CD4-positive, alpha-beta memory T cell (primary cell): Measurements from ENCODE around the gene RPS6KA5. TPM values are rescaled to one million over a fixed set of nuclear protein-coding genes. Genes with fewer than 3 reads are reported as not detected.
"Not testable (repeated sequence)": the region's sequence is repeated elsewhere in the genome, so short reads cannot be mapped to it uniquely, and the experiment has no call there.

Source experiments
- CTCF ChIA-PET: fragments of 350-600 bp; sonication (Branson Sonifier 250); formaldehyde crosslinking; loops from one replicate; lab custom pipeline; 2021; ENCODE audit warnings: inconsistent platforms; ENCODE audit not compliant: partially characterized antibody; lab: Charles Lee
- POLR2A ChIA-PET: fragments of 350-600 bp; sonication (Branson Sonifier 250); formaldehyde crosslinking; loops from one replicate; lab custom pipeline; 2021; ENCODE audit not compliant: partially characterized antibody; lab: Charles Lee
- DNase-seq, 5 donors: peaks; one replicate each; pipeline versions ENCODE4 v3.0.0 to v3.0.0-alpha.2; 2020 to 2022; ENCODE audit warnings: mixed read lengths in 1 of 5
- H3K27ac ChIP-seq: one replicate; pipeline ENCODE4 v1.7.0; 2013; ENCODE audit warnings: low read depth, low read length
- H3K27me3 ChIP-seq: 2 replicates; pipeline ENCODE4 v1.7.0; 2013; ENCODE audit warnings: mild to moderate bottlenecking, low read length, moderate library complexity; ENCODE audit not compliant: insufficient read depth
- H3K36me3 ChIP-seq: 2 replicates; pipeline ENCODE4 v1.7.0; 2013; ENCODE audit warnings: mild to moderate bottlenecking, low read length, moderate library complexity; ENCODE audit not compliant: insufficient read depth
- H3K4me1 ChIP-seq: 2 replicates; pipeline ENCODE4 v1.7.0; 2013; ENCODE audit warnings: mild to moderate bottlenecking, low read length, moderate library complexity; ENCODE audit not compliant: insufficient read depth
- H3K4me3 ChIP-seq, 2 donors: one replicate each; pipeline ENCODE4 v1.7.0; 2013; ENCODE audit warnings: low read length in 2 of 2, mild to moderate bottlenecking in 1 of 2
- H3K9me3 ChIP-seq, 2 donors: one replicate each; pipeline ENCODE4 v1.7.0; 2013; ENCODE audit warnings: low read length in 2 of 2, control low read depth in 1 of 2; ENCODE audit not compliant: control insufficient read depth in 1 of 2
- H3K27ac Mint-ChIP-seq, 7 donors: one replicate each; pipeline ENCODE4 v1.8.0; 2020 to 2021; ENCODE audit warnings: mixed read lengths in 7 of 7, mild to moderate bottlenecking in 6 of 7, inconsistent platforms in 3 of 7, moderate library complexity in 3 of 7
- H3K27me3 Mint-ChIP-seq, 2 donors: one replicate each; pipeline ENCODE4 v1.8.0; 2020 to 2021; ENCODE audit warnings: mixed read lengths in 2 of 2
- H3K36me3 Mint-ChIP-seq, 2 donors: one replicate each; pipeline ENCODE4 v1.8.0; 2020 to 2021; ENCODE audit warnings: mixed read lengths in 2 of 2, inconsistent platforms in 1 of 2, mild to moderate bottlenecking in 1 of 2
- H3K4me1 Mint-ChIP-seq, 4 donors: one replicate each; pipeline ENCODE4 v1.8.0; 2020 to 2021; ENCODE audit warnings: mixed read lengths in 4 of 4, mild to moderate bottlenecking in 1 of 4
- H3K4me3 Mint-ChIP-seq, 8 donors: one replicate each; pipeline ENCODE4 v1.8.0; 2020 to 2021; ENCODE audit warnings: mixed read lengths in 8 of 8, mild to moderate bottlenecking in 7 of 8, moderate library complexity in 6 of 8, inconsistent platforms in 3 of 8
- H3K9me3 Mint-ChIP-seq, 8 donors: one replicate each; pipeline ENCODE4 v1.8.0; 2020 to 2021; ENCODE audit warnings: mixed read lengths in 8 of 8, mild to moderate bottlenecking in 5 of 8, inconsistent platforms in 3 of 8, moderate library complexity in 1 of 8
- intact Hi-C: fragments of 100-400 bp; cut with micrococcal nuclease; formaldehyde crosslinking; loops from one replicate; pipeline ENCODE4 v1.15.1; 2023
- polyA plus RNA-seq, 2 donors: library from polyadenylated mRNA; unstranded; fragments of 300-500 nt; fragmentation: Illumina TruSeq; gene quantifications; one replicate each; pipeline ENCODE4 v1.2.3, GENCODE V29; 2021
- total RNA-seq, 2 experiments: library from RNA; stranded (reverse); gene quantifications; one replicate each; pipeline ENCODE4 v1.2.3, GENCODE V29; 2021

The RPS6KA5 gene
- total and polyA plus RNA-seq, 4 experiments from 2014 or later = 28.8 to 44.7 (median 36.3) TPM

DNA sequence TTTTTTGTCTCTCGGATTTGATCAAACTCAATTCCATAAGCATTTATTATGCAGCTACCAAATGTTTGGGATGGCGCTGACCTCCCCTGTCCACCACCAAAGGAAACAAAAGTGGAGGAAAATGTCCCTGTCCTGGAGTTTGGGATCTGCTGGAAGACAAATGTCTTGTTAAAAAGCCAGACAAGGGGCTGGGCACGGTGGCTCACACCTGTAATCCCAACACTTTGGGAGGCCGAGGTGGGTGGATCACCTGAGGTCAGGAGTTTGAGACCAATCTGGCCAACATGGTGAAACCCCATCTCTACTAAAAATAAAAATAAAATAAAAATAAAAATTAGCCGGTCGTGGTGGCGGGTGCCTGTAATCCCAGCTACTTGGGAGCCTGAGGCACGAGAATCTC is 221.9 kb downstream of the RPS6KA5 start:
- H3K27ac Mint-ChIP-seq, CTCF ChIA-PET, intact Hi-C loops: not testable (repeated sequence)

DNA sequence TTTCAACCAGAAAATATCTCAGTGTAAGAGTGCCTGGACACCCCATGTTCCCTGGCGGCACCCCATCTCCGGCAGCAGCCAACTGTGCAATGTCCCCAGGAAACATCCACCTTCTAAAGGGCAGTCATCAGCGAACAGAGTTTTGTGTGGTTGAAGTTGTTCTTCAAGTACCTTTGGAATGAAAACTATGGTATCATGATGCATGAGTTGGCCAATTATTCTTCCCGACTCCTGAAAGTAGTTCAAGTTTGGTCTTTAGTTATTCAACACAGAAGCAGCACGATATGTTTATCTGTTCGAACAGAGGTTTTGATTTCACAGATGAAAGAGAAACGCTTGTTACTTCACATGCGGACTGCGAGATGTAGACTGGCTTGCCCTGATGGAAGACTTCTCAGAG is 223.1 kb downstream of the RPS6KA5 start:
- DNase-seq = no peak
- Histone ChIP-seq H3K4me3 (no peak overlapping the region), H3K27me3 (no peaks in the 10 kb centered on the region), H3K27ac (no peak overlapping the region), H3K4me1 (peaks cover 10% of the 10 kb centered on the region), H3K36me3 (no peaks in the 10 kb centered on the region), H3K9me3 (no peaks in the 10 kb centered on the region)
- Mint-ChIP-seq H3K36me3 (no peaks in the 10 kb centered on the region), H3K4me3 (no peak overlapping the region), H3K4me1 (peaks cover 5 to 24% (median 14%) of the 10 kb centered on the region in 4 donors), H3K27ac (no peak overlapping the region), H3K9me3 (no peaks in the 10 kb centered on the region), H3K27me3 (peaks cover 0 to 2% of the 10 kb centered on the region in 2 donors)
- intact Hi-C loops = no loop called here
- ChIA-PET POLR2A (no interaction called here), CTCF (no interaction called here)

More for the DNA sequence above, 221.9 kb downstream of the RPS6KA5 start:
- H3K27me3 Mint-ChIP-seq, H3K27me3 ChIP-seq, H3K9me3 ChIP-seq, POLR2A ChIA-PET, H3K4me3 ChIP-seq, H3K9me3 Mint-ChIP-seq, DNase-seq, H3K4me3 Mint-ChIP-seq, H3K36me3 Mint-ChIP-seq, H3K27ac ChIP-seq, H3K36me3 ChIP-seq: not testable (repeated sequence)
- peaks cover 9 to 26% (median 19%) of the 10 kb centered on the region in 4 donors for H3K4me1 Mint-ChIP-seq
- H3K4me1 ChIP-seq = peaks cover 14% of the 10 kb centered on the region

DNA sequence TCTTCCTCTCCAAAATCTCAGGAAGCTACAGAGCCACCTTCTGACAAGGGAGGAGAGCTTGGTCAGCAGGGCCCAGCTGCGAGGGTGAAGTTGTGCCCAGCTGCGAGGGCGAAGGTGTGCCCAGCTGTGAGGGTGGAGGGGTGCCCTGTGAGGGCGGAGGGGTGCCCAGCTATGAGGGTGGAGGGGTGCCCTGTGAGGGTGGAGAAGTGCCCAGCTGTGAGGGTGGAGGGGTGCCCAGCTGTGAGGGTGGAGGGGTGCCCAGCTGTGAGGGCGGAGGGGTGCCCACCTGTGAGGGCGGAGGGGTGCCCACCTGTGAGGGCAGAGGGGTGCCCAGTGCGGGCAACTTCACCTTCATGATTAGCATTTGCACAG is 223.8 kb downstream of the RPS6KA5 start:
- peak overlapping the region in 1 of 8 donors; percentile 25 for H3K4me3 Mint-ChIP-seq
- DNase-seq = no peak
- peaks cover 10% of the 10 kb centered on the region for H3K4me1 ChIP-seq
- no peak overlapping the region for H3K4me3 ChIP-seq
- no peaks in the 10 kb centered on the region for H3K36me3 Mint-ChIP-seq
- no peak overlapping the region for H3K27ac ChIP-seq
- H3K27ac Mint-ChIP-seq = peak overlapping the region in 1 of 7 donors; percentile 19
- ChIA-PET POLR2A (interaction anchor here (1.0 kb wide), 1 partner anchor 16 kb away, joined by 3 read pairs; no protein-coding TSS in a partner anchor), CTCF (interaction anchor here (1.1 kb wide), 1 partner anchor 78 kb away, joined by 3 read pairs; no protein-coding TSS in a partner anchor)
- H3K36me3 ChIP-seq = no peaks in the 10 kb centered on the region
- peaks cover 0 to 2% of the 10 kb centered on the region in 2 donors for H3K27me3 Mint-ChIP-seq
- no peaks in the 10 kb centered on the region for H3K9me3 Mint-ChIP-seq
- peaks cover 5 to 27% (median 14%) of the 10 kb centered on the region in 4 donors for H3K4me1 Mint-ChIP-seq
- intact Hi-C loops = no loop called here
- H3K27me3 ChIP-seq = no peaks in the 10 kb centered on the region
- H3K9me3 ChIP-seq = no peaks in the 10 kb centered on the region

DNA sequence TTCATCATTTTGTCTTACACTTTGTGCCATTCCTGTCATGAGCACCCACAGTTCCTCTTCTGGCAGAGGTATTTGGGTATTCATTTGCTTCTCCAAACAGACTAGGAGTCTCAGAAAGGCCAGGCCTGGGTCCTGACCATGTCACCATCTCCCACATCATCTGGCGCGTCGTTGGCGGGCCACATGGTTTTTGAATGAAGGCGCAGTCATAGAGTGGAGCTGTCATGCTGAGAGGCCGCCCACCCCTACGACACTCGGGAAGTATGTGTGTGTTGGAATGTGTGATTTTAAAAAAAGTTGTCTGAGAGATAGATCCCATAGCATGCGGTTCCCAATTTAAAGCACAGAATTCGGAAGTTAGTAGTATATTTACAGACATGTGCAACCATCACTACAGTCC is 228.6 kb downstream of the RPS6KA5 start:
- CTCF ChIA-PET = no interaction called here
- intact Hi-C loops = no loop called here
- no peak overlapping the region for H3K27ac Mint-ChIP-seq

DNA sequence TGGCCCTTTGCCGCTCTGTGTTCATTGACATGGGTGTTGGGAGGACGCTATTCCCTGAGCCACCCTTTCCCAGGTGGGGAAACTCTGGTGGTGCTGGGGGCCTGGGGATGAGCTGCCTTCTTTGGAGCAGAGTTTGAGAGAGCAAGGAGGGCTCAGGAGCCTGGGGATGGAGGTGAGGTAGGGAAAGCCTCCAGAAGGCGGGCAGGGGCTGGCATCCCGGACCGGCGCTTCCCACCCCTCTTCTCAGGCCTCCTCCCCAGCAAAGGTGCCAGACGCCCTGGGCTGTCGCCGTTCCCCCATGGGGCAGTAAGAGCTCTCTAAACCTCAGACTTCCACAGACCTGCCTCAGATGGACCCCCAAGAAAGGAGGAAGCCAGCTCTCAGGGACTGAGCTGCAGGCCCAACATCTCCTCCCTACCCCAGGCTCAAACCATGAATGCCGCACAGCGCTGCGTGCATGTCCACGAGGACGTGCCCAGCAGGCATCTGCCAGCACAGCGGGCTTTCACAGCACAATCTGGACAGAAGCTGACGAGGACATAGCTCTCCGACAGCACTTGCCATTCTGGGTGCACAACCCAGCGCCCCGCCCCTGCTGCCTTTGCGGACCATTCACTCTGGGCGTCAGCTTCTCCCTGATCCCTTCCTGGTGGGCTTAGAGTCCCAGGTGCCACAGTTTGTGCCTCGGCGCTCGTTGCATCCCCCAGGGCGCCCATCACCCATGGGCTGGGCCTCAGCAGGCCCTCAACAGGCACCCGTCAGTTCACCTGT is 229.3 kb downstream of the RPS6KA5 start:
- Histone ChIP-seq H3K36me3 (no peaks in the 10 kb centered on the region), H3K9me3 (no peaks in the 10 kb centered on the region), H3K4me1 (peaks cover 23% of the 10 kb centered on the region), H3K4me3 (no peak overlapping the region), H3K27ac (no peak overlapping the region), H3K27me3 (no peaks in the 10 kb centered on the region)
- no peak overlapping the region for H3K27ac Mint-ChIP-seq
- DNase-seq = no peak
- no peak overlapping the region for H3K4me3 Mint-ChIP-seq
- H3K36me3 Mint-ChIP-seq = no peaks in the 10 kb centered on the region
- no peaks in the 10 kb centered on the region for H3K9me3 Mint-ChIP-seq
- ChIA-PET POLR2A (no interaction called here), CTCF (interaction anchor here (1.1 kb wide), 1 partner anchor 71 kb away, joined by 3 read pairs; no protein-coding TSS in a partner anchor)
- H3K4me1 Mint-ChIP-seq = peaks cover 11 to 46% (median 24%) of the 10 kb centered on the region in 4 donors
- intact Hi-C loops = no loop called here
- peaks cover 0 to 2% of the 10 kb centered on the region in 2 donors for H3K27me3 Mint-ChIP-seq

More for the DNA sequence above, 228.6 kb downstream of the RPS6KA5 start:
- Mint-ChIP-seq H3K27me3 (peaks cover 0 to 2% of the 10 kb centered on the region in 2 donors), H3K4me3 (no peak overlapping the region), H3K4me1 (peaks cover 13 to 51% (median 28%) of the 10 kb centered on the region in 4 donors), H3K36me3 (no peaks in the 10 kb centered on the region), H3K9me3 (no peaks in the 10 kb centered on the region)
- no peaks in the 10 kb centered on the region for H3K27me3 ChIP-seq
- no peaks in the 10 kb centered on the region for H3K9me3 ChIP-seq
- POLR2A ChIA-PET = no interaction called here
- no peak for DNase-seq
- H3K36me3 ChIP-seq = no peaks in the 10 kb centered on the region
- no peak overlapping the region for H3K4me3 ChIP-seq
- no peak overlapping the region for H3K27ac ChIP-seq
- peaks cover 30% of the 10 kb centered on the region for H3K4me1 ChIP-seq

DNA sequence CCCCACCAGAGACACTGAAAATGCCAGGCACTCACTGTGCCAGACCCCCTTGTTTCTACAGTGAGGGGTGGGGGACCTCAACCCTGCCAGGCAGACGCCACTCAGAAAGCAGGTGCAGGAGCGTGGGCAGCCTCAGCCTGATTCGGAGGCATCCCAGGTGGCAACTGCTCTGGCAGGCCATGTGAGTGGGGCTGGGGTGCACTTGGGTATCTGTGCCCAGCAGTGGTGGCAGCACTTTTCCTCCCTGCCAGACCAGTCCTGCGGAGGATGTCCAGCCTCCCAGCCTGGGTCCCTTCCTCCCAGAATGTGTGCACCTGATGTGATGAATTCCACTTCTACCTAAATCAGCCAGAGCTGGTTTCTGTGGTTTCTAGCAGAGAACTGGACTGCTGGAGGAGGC is 230.8 kb downstream of the RPS6KA5 start:
- Histone ChIP-seq H3K27me3 (no peaks in the 10 kb centered on the region), H3K36me3 (no peaks in the 10 kb centered on the region), H3K4me1 (peaks cover 20% of the 10 kb centered on the region), H3K9me3 (no peaks in the 10 kb centered on the region), H3K4me3 (no peak overlapping the region), H3K27ac (no peak overlapping the region)
- H3K4me3 Mint-ChIP-seq = peak overlapping the region in 2 of 8 donors; percentile 25 to 50
- H3K36me3 Mint-ChIP-seq = no peaks in the 10 kb centered on the region
- CTCF ChIA-PET = no interaction called here
- intact Hi-C loops = loop anchor here (5.0 kb wide), 1 partner anchor 1213 kb away; the partner anchor contains the start of gene TRIP11
- DNase-seq = no peak
- H3K27me3 Mint-ChIP-seq = no peaks in the 10 kb centered on the region
- POLR2A ChIA-PET = no interaction called here
- peak overlapping the region in 4 of 7 donors; percentile 12 to 95 (median 76) for H3K27ac Mint-ChIP-seq
- H3K9me3 Mint-ChIP-seq = peaks cover 0 to 5% (median 0%) of the 10 kb centered on the region in 8 donors
- H3K4me1 Mint-ChIP-seq = peaks cover 8 to 32% (median 18%) of the 10 kb centered on the region in 4 donors
